Activated CD4-positive, alpha-beta T cell treated with anti-CD3 and anti-CD28 coated beads for 24 hours (primary cell): ENCODE results near the gene ABTB1.

Source experiments
- DNase-seq, 2 donors: peaks; one replicate each; pipeline ENCODE4 v3.0.0-alpha.2; 2020; ENCODE audit warnings: low read depth in 2 of 2

Gene ABTB1

GRCh38 chr3:127672429-127673190 lies at the start of gene ABTB1:
Gene ABTB1 (plus strand): TSS chr3:127672952. CDS start chr3:127673026, 74 bp downstream.
- peak; percentile 75 to 79 for DNase-seq

- DNase-seq, result no peak
Measured at GRCh38 chr3:127624063-127624462, 48.7 kb upstream of the ABTB1 start.

GRCh38 chr3:127625821-127626220 lies 46.9 kb upstream of the ABTB1 start:
- DNase-seq, result no peak

GRCh38 chr3:127628426-127628787 lies 44.3 kb upstream of the ABTB1 start:
- DNase-seq, result no peak

GRCh38 chr3:127628788-127629466 lies 43.8 kb upstream of the ABTB1 start, which contains the start of gene PODXL2:
Gene PODXL2 (plus strand): TSS chr3:127629185. CDS start chr3:127629220, 35 bp downstream.
- no peak for DNase-seq

GRCh38 chr3:127629467-127630403 lies 43.0 kb upstream of the ABTB1 start:
- DNase-seq, result peak in 1 of 2 donors; percentile 11

GRCh38 chr3:127630811-127631714 lies 41.7 kb upstream of the ABTB1 start:
- no peak for DNase-seq

- no peak for DNase-seq
Measured at GRCh38 chr3:127632035-127632820, 40.5 kb upstream of the ABTB1 start.

GRCh38 chr3:127634653-127635052 lies 38.1 kb upstream of the ABTB1 start:
- no peak for DNase-seq

GRCh38 chr3:127637546-127637945 lies 35.2 kb upstream of the ABTB1 start:
- no peak for DNase-seq

GRCh38 chr3:127637971-127638370 lies 34.8 kb upstream of the ABTB1 start:
- no peak for DNase-seq

- no peak for DNase-seq
Measured at GRCh38 chr3:127639173-127640041, 33.3 kb upstream of the ABTB1 start.

- DNase-seq, result no peak
Measured at GRCh38 chr3:127640042-127640355, 32.8 kb upstream of the ABTB1 start.

- no peak for DNase-seq
Measured at GRCh38 chr3:127644641-127645370, 27.9 kb upstream of the ABTB1 start.

GRCh38 chr3:127645371-127646015 lies 27.3 kb upstream of the ABTB1 start:
- no peak for DNase-seq

- no peak for DNase-seq
Measured at GRCh38 chr3:127646501-127647046, 26.2 kb upstream of the ABTB1 start.

GRCh38 chr3:127647166-127647844 lies 25.4 kb upstream of the ABTB1 start:
- no peak for DNase-seq
